ENCODE results near the gene PEAK3. TPM values are rescaled to one million over a fixed set of nuclear protein-coding genes. Genes with fewer than 3 reads are reported as not detected.

PEAK3 gene
- total RNA-seq, 2 donors from 2014 or later: 0.66 to 0.78 TPM

DNA sequence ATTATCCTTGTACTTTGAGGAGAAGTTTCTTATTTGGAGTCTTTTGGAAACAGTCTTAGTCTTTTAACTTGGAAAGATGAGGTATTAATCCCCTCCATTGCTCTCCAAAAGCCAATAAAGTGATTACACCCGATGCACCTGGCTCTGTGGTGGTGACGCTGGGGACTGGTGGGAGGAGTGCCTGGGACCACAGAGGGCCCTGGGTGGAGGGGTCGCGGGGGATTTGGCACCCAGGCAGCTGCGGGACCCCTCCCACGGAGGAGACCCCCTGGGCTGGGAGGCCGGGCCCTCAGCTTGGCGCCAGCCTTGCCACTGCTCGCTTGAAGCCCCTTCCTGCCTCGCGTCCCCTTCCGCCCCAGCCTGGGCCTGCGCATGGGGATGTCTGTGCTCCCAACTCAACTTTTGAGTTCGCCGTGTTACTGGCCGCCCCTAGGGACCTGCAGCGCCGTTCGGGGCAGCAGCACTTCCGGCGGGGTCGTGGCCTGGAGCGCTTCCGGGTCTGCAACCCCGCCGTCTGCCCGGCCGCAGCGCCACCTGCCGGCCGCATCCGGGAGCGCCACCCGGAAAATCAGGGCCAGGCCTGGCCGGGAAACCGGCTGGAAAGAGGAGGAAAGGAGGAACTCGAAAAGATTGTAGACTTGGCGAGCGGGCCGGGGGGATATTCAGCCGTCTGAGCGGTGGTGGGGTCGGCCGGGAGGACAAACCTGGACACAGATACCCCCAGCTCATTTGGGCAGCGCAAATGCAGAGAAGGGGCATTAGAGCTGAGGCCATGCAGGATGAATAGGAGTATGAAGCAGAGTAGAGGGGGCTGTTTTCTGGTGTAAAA lies 8.4 kb downstream of the PEAK3 start:
- peaks cover 46% of the 10 kb centered on the region for H3K4me1 ChIP-seq
- H3K27ac ChIP-seq: peak overlapping the region; percentile 68 to 100 (median 87)

DNA sequence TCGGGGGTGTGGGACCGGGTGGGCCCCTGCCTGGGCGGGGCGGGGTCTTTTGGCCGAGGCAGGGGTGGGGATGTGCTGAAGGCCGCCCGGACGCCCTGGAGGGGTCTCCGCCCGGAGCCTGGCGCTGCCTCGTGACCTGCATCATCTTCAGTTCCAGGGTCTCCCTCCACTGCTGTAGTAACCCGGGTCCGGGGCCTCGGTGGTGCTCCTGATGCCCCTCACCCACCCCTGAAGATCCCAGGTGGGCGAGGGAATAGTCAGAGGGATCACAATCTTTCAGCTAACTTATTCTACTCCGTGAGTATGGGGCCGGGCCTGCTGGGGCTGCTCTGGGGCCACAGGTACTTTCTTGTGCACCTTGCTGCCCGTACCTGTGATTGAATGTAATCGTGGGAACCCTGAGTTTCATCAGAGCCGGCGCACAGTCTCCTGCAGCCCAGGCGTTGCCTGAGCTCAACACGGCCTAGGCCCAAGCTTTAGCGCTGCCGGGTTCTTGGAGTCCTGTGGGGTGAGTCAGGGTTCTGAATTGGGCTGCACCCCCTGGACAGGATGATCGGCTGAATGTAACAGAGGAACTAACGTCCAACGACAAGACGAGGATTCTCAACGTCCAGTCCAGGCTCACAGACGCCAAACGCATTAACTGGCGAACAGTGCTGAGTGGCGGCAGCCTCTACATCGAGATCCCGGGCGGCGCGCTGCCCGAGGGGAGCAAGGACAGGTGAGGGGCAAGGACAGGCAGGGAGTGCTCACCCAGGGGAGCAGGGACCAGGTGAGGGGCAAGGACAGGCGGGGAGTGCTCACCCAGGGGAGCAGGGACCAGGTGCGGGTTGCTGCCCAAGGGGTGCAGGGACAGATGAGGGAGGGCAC lies 10.5 kb downstream of the PEAK3 start:
- H3K4me1 ChIP-seq: peaks cover 52% of the 10 kb centered on the region
- no peak for ATAC-seq
- H3K27ac ChIP-seq: peak overlapping the region; percentile 95 to 100 (median 98)
- 10 to 14% methylated on average over 15 to 43 of the region's 43 CpGs for WGBS, 2 donors
- intact Hi-C loops (cut with DNase I): loop anchor here (5.0 kb wide), 1 partner anchor 114 kb away; no protein-coding TSS in a partner anchor
- H3K4me3 ChIP-seq: peak overlapping the region; percentile 99 to 100
- peak in 3 of 4 donors; percentile 44 to 46 (median 46) for DNase-seq
- no peaks in the 10 kb centered on the region for H3K9me3 ChIP-seq
- TF ChIP-seq POLR2A (IDR thresholded peaks at IDR 0.05): peak in 1 of 3 donors; percentile 14
- TF ChIP-seq, protein P1, sequence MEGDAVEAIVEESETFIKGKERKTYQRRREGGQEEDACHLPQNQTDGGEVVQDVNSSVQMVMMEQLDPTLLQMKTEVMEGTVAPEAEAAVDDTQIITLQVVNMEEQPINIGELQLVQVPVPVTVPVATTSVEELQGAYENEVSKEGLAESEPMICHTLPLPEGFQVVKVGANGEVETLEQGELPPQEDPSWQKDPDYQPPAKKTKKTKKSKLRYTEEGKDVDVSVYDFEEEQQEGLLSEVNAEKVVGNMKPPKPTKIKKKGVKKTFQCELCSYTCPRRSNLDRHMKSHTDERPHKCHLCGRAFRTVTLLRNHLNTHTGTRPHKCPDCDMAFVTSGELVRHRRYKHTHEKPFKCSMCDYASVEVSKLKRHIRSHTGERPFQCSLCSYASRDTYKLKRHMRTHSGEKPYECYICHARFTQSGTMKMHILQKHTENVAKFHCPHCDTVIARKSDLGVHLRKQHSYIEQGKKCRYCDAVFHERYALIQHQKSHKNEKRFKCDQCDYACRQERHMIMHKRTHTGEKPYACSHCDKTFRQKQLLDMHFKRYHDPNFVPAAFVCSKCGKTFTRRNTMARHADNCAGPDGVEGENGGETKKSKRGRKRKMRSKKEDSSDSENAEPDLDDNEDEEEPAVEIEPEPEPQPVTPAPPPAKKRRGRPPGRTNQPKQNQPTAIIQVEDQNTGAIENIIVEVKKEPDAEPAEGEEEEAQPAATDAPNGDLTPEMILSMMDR (IDR thresholded peaks at IDR 0.05): no peak
- H3K27me3 ChIP-seq: no peaks in the 10 kb centered on the region
- H3K36me3 ChIP-seq (replicated peaks in 1 of 2; ENCODE audit: insufficient read depth in 1 of 2, low read depth in 2 of 2): peaks cover 0 to 2% of the 10 kb centered on the region in 2 donors

More for the DNA sequence above, 8.4 kb downstream of the PEAK3 start:
- Histone ChIP-seq H3K9me3 (no peaks in the 10 kb centered on the region), H3K36me3 (replicated peaks in 1 of 2; ENCODE audit: insufficient read depth in 1 of 2, low read depth in 2 of 2) (peaks cover 0 to 2% of the 10 kb centered on the region in 2 donors), H3K27me3 (no peaks in the 10 kb centered on the region), H3K4me3 (no peak overlapping the region)
- DNase-seq (peak; percentile 77 to 81 (median 79)), ATAC-seq (peak; percentile 19)
- TF ChIP-seq POLR2A (IDR thresholded peaks at IDR 0.05): peak in 1 of 3 donors; percentile 24
- TF ChIP-seq, protein P1 (IDR thresholded peaks at IDR 0.05): peak; percentile 94 to 99 (median 96)
- intact Hi-C loops (cut with DNase I): loop anchor here (5.0 kb wide), 1 partner anchor 116 kb away; no protein-coding TSS in a partner anchor
- 11 to 25% methylated on average over 16 to 45 of the region's 45 CpGs for WGBS, 2 donors

GRCh38 chr19:2270423-2271233 lies 11.3 kb downstream of the PEAK3 start:
- peak; percentile 45 for ATAC-seq
- intact Hi-C loops (cut with DNase I): loop anchor here (5.0 kb wide), 1 partner anchor 113 kb away; no protein-coding TSS in a partner anchor
- TF ChIP-seq POLR2A (IDR thresholded peaks at IDR 0.05): peak; percentile 68 to 88 (median 84)
- TF ChIP-seq, protein P1 (IDR thresholded peaks at IDR 0.05): no peak
- Histone ChIP-seq H3K27me3 (no peaks in the 10 kb centered on the region), H3K4me1 (peaks cover 54% of the 10 kb centered on the region), H3K36me3 (replicated peaks in 1 of 2; ENCODE audit: insufficient read depth in 1 of 2, low read depth in 2 of 2) (peaks cover 0 to 2% of the 10 kb centered on the region in 2 donors), H3K9me3 (no peaks in the 10 kb centered on the region), H3K4me3 (peak overlapping the region; percentile 99 to 100), H3K27ac (peak overlapping the region; percentile 95 to 100 (median 98))
- 0% methylated on average over 13 to 78 of the region's 88 CpGs for WGBS, 2 donors
- DNase-seq: peak; percentile 85 to 89 (median 86)

DNA sequence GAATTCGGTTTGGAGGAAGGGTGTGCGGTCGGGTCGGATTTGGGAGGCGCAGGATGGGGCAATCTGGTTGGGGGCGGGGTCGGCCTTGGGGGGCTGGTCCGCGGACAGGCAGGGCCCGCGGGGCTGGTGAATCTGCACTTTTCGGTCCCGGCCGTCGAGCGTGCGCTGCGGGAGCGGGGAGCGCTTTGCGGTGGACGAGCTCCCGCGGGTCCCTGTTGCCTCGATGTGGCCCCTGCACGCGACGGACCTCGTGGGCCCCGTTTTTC lies 11.9 kb downstream of the PEAK3 start:
- peak; percentile 10 for ATAC-seq
- peak; percentile 53 to 69 (median 60) for DNase-seq
- Histone ChIP-seq H3K4me1 (peaks cover 50% of the 10 kb centered on the region), H3K36me3 (replicated peaks in 1 of 2; ENCODE audit: insufficient read depth in 1 of 2, low read depth in 2 of 2) (peaks cover 0 to 2% of the 10 kb centered on the region in 2 donors), H3K27me3 (no peaks in the 10 kb centered on the region), H3K27ac (peak overlapping the region; percentile 95 to 100 (median 98)), H3K9me3 (no peaks in the 10 kb centered on the region), H3K4me3 (peak overlapping the region; percentile 99 to 100)
- intact Hi-C loops (cut with DNase I): loop anchor here (5.0 kb wide), 1 partner anchor 113 kb away; no protein-coding TSS in a partner anchor
- 0% methylated on average over 5 to 28 of the region's 30 CpGs for WGBS, 2 donors
- no peak for TF ChIP-seq POLR2A (IDR thresholded peaks at IDR 0.05)
- TF ChIP-seq, protein P1 (IDR thresholded peaks at IDR 0.05): no peak
